PFSK-1 (cell line): Measurements from ENCODE around the gene DAGLA.

Experiments used
- FOXP2 ChIP-seq: optimal IDR thresholded peaks from 2 replicates; pipeline ENCODE3; 2011; ENCODE audit warnings: borderline replicate concordance, control low read depth, inconsistent platforms; ENCODE audit not compliant: insufficient read depth; ENCODE audit errors: extremely low read length, extremely low read depth
- POLR2AphosphoS5 ChIP-seq: IDR thresholded peaks from 2 replicates; pipeline ENCODE4 v1.6.1; 2012; ENCODE audit warnings: low read depth, mild to moderate bottlenecking, control low read depth, low read length, moderate library complexity
- REST ChIP-seq, 2 experiments: IDR thresholded peaks; 2 replicates each; pipeline versions ENCODE4 v1.6.1 to v1.8.0; 2011 to 2012; ENCODE audit warnings: low read depth in 2 of 2, low read length in 2 of 2, control low read depth in 1 of 2, inconsistent platforms in 1 of 2, mild to moderate bottlenecking in 1 of 2, moderate library complexity in 1 of 2; ENCODE audit not compliant: insufficient read depth in 1 of 2
- SIN3A ChIP-seq: IDR thresholded peaks from 2 replicates; pipeline ENCODE4 v1.6.1; 2012; ENCODE audit warnings: mild to moderate bottlenecking, low read length, moderate library complexity, borderline replicate concordance; ENCODE audit not compliant: insufficient read depth
- TAF1 ChIP-seq: IDR thresholded peaks from 2 replicates; pipeline ENCODE4 v1.6.1; 2012; ENCODE audit warnings: low read length, control low read depth, borderline replicate concordance; ENCODE audit not compliant: insufficient read depth

Gene DAGLA

GRCh38 chr11:61769169-61769920, 89.2 kb downstream of the DAGLA start:
- TF ChIP-seq REST (IDR thresholded peaks at IDR 0.05; ENCODE audit: insufficient read depth in 1 of 2, low read depth in 2 of 2, low read length in 2 of 2) = no peak
- TF ChIP-seq POLR2AphosphoS5 = no peak
- TF ChIP-seq FOXP2 = no peak
- no peak for TF ChIP-seq TAF1
- TF ChIP-seq SIN3A = no peak

- TF ChIP-seq FOXP2 = no peak
- no peak for TF ChIP-seq POLR2AphosphoS5
- no peak for TF ChIP-seq SIN3A
- no peak for TF ChIP-seq TAF1
- TF ChIP-seq REST (IDR thresholded peaks at IDR 0.05; ENCODE audit: insufficient read depth in 1 of 2, low read depth in 2 of 2, low read length in 2 of 2) = no peak
Observed at GRCh38 chr11:61769946-61770683, 89.9 kb downstream of the DAGLA start.

- TF ChIP-seq FOXP2 (no peak), POLR2AphosphoS5 (no peak), REST (IDR thresholded peaks at IDR 0.05; ENCODE audit: insufficient read depth in 1 of 2, low read depth in 2 of 2, low read length in 2 of 2) (no peak)
Observed at GRCh38 chr11:61771195-61771894, 91.2 kb downstream of the DAGLA start.

GRCh38 chr11:61771985-61772455, 91.8 kb downstream of the DAGLA start:
- no peak for TF ChIP-seq POLR2AphosphoS5
- TF ChIP-seq REST (IDR thresholded peaks at IDR 0.05; ENCODE audit: insufficient read depth in 1 of 2, low read depth in 2 of 2, low read length in 2 of 2) = no peak
- no peak for TF ChIP-seq TAF1
- TF ChIP-seq FOXP2 = no peak
- TF ChIP-seq SIN3A = no peak
